Activated T-cell treated with anti-CD3 and anti-CD28 coated beads, Interleukin-2, amount 50 U/mL, for 4 hours (primary cell): ENCODE data around the gene MICU1. TPM values are rescaled to one million over a fixed set of nuclear protein-coding genes. Genes with fewer than 3 reads are reported as not detected.

ENCODE experiments used
- ATAC-seq, 2 donors: fragments of 200-7000 bp; cut with Tn5 transposase; one replicate each; pipeline ENCODE4 v1.10.0; 2021
- DNase-seq: peaks from one replicate; pipeline ENCODE4 v3.0.0-alpha.2; 2020
- H3K27me3 Mint-ChIP-seq: one replicate; pipeline ENCODE4 v1.8.0; 2021; ENCODE audit warnings: low read depth, mixed read lengths
- H3K36me3 Mint-ChIP-seq: one replicate; pipeline ENCODE4 v1.8.0; 2022; ENCODE audit warnings: mixed read lengths; ENCODE audit not compliant: insufficient read depth
- H3K4me1 Mint-ChIP-seq: one replicate; pipeline ENCODE4 v1.8.0; 2021; ENCODE audit warnings: low read depth, mixed read lengths
- H3K4me3 Mint-ChIP-seq: one replicate; pipeline ENCODE4 v1.8.0; 2021; ENCODE audit warnings: mild to moderate bottlenecking, moderate library complexity, mixed read lengths
- H3K9me3 Mint-ChIP-seq: one replicate; pipeline ENCODE4 v1.8.0; 2021; ENCODE audit warnings: mixed read lengths
- total RNA-seq, 3 donors: library from RNA; stranded (reverse); gene quantifications; one replicate each; pipeline ENCODE4 v1.2.1, GENCODE V29; 2021

MICU1 gene
- total RNA-seq, 3 donors from 2014 or later: 30.3 to 37.3 (median 36.4) TPM

- peaks cover 3% of the 10 kb centered on the region for H3K9me3 Mint-ChIP-seq
- peaks cover 10% of the 10 kb centered on the region for H3K4me1 Mint-ChIP-seq
- no peaks in the 10 kb centered on the region for H3K27me3 Mint-ChIP-seq
- H3K4me3 Mint-ChIP-seq: no peak overlapping the region
- H3K36me3 Mint-ChIP-seq: peaks cover 9% of the 10 kb centered on the region
- ATAC-seq: no peak
- no peak for DNase-seq
Measured at GRCh38 chr10:72610466-72610865, 15.4 kb downstream of the MICU1 start.

- Mint-ChIP-seq H3K36me3 (peaks cover 10% of the 10 kb centered on the region), H3K4me3 (no peak overlapping the region), H3K9me3 (no peaks in the 10 kb centered on the region), H3K4me1 (no peaks in the 10 kb centered on the region), H3K27me3 (no peaks in the 10 kb centered on the region)
- DNase-seq (no peak), ATAC-seq (no peak)
Measured at GRCh38 chr10:72605122-72605521, 20.8 kb downstream of the MICU1 start.

- no peak for DNase-seq
- no peak overlapping the region for H3K4me3 Mint-ChIP-seq
- no peaks in the 10 kb centered on the region for H3K4me1 Mint-ChIP-seq
- H3K36me3 Mint-ChIP-seq: peaks cover 5% of the 10 kb centered on the region
- no peak for ATAC-seq
- H3K9me3 Mint-ChIP-seq: no peaks in the 10 kb centered on the region
- H3K27me3 Mint-ChIP-seq: no peaks in the 10 kb centered on the region
Measured at GRCh38 chr10:72601144-72601543, 24.7 kb downstream of the MICU1 start.

GRCh38 chr10:72598769-72599701 is 26.8 kb downstream of the MICU1 start:
- no peaks in the 10 kb centered on the region for H3K9me3 Mint-ChIP-seq
- no peak for ATAC-seq

GRCh38 chr10:72597897-72598296 is 28.0 kb downstream of the MICU1 start:
- H3K9me3 Mint-ChIP-seq: no peaks in the 10 kb centered on the region
- H3K4me3 Mint-ChIP-seq: no peak overlapping the region
- no peaks in the 10 kb centered on the region for H3K27me3 Mint-ChIP-seq
- no peaks in the 10 kb centered on the region for H3K4me1 Mint-ChIP-seq
- DNase-seq: no peak
- peaks cover 12% of the 10 kb centered on the region for H3K36me3 Mint-ChIP-seq
- ATAC-seq: no peak

More at GRCh38 chr10:72598769-72599701, 26.8 kb downstream of the MICU1 start:
- Mint-ChIP-seq H3K4me1 (no peaks in the 10 kb centered on the region), H3K4me3 (no peak overlapping the region), H3K27me3 (no peaks in the 10 kb centered on the region), H3K36me3 (peaks cover 10% of the 10 kb centered on the region)
- DNase-seq: no peak

GRCh38 chr10:72595436-72595835 is 30.4 kb downstream of the MICU1 start:
- ATAC-seq (no peak), DNase-seq (no peak)
- no peaks in the 10 kb centered on the region for H3K27me3 Mint-ChIP-seq
- no peaks in the 10 kb centered on the region for H3K9me3 Mint-ChIP-seq
- H3K4me3 Mint-ChIP-seq: no peak overlapping the region
- H3K36me3 Mint-ChIP-seq: peaks cover 13% of the 10 kb centered on the region
- peaks cover 10% of the 10 kb centered on the region for H3K4me1 Mint-ChIP-seq

- Mint-ChIP-seq H3K4me1 (peaks cover 10% of the 10 kb centered on the region), H3K36me3 (peaks cover 13% of the 10 kb centered on the region), H3K4me3 (no peak overlapping the region), H3K27me3 (no peaks in the 10 kb centered on the region), H3K9me3 (no peaks in the 10 kb centered on the region)
- DNase-seq: no peak
- no peak for ATAC-seq
Measured at GRCh38 chr10:72593963-72594362, 31.9 kb downstream of the MICU1 start.

- DNase-seq: no peak
- H3K9me3 Mint-ChIP-seq: no peaks in the 10 kb centered on the region
- no peak for ATAC-seq
- H3K27me3 Mint-ChIP-seq: no peaks in the 10 kb centered on the region
- H3K4me3 Mint-ChIP-seq: no peak overlapping the region
- peaks cover 16% of the 10 kb centered on the region for H3K4me1 Mint-ChIP-seq
- peaks cover 6% of the 10 kb centered on the region for H3K36me3 Mint-ChIP-seq
Measured at GRCh38 chr10:72588266-72588665, 37.6 kb downstream of the MICU1 start.

- H3K9me3 Mint-ChIP-seq: no peaks in the 10 kb centered on the region
- DNase-seq: no peak
- H3K27me3 Mint-ChIP-seq: no peaks in the 10 kb centered on the region
- peaks cover 16% of the 10 kb centered on the region for H3K4me1 Mint-ChIP-seq
- peaks cover 6% of the 10 kb centered on the region for H3K36me3 Mint-ChIP-seq
- no peak overlapping the region for H3K4me3 Mint-ChIP-seq
- no peak for ATAC-seq
Measured at GRCh38 chr10:72587568-72587967, 38.3 kb downstream of the MICU1 start.

GRCh38 chr10:72574636-72575035 is 51.2 kb downstream of the MICU1 start:
- Mint-ChIP-seq H3K36me3 (peaks cover 4% of the 10 kb centered on the region), H3K9me3 (no peaks in the 10 kb centered on the region), H3K27me3 (no peaks in the 10 kb centered on the region), H3K4me3 (no peak overlapping the region), H3K4me1 (peaks cover 2% of the 10 kb centered on the region)
- no peak for DNase-seq
- no peak for ATAC-seq

GRCh38 chr10:72573079-72573478 is 52.8 kb downstream of the MICU1 start:
- H3K27me3 Mint-ChIP-seq: no peaks in the 10 kb centered on the region

GRCh38 chr10:72567889-72568640 is 57.8 kb downstream of the MICU1 start:
- DNase-seq: no peak

More at GRCh38 chr10:72573079-72573478, 52.8 kb downstream of the MICU1 start:
- DNase-seq (no peak), ATAC-seq (no peak)
- Mint-ChIP-seq H3K9me3 (no peaks in the 10 kb centered on the region), H3K4me1 (peaks cover 5% of the 10 kb centered on the region), H3K4me3 (no peak overlapping the region), H3K36me3 (peaks cover 4% of the 10 kb centered on the region)

GRCh38 chr10:72567421-72567820 is 58.5 kb downstream of the MICU1 start:
- ATAC-seq (no peak), DNase-seq (no peak)
- Mint-ChIP-seq H3K4me1 (peaks cover 22% of the 10 kb centered on the region), H3K27me3 (no peaks in the 10 kb centered on the region), H3K36me3 (peaks cover 20% of the 10 kb centered on the region), H3K4me3 (no peak overlapping the region), H3K9me3 (no peaks in the 10 kb centered on the region)

More at GRCh38 chr10:72567889-72568640, 57.8 kb downstream of the MICU1 start:
- Mint-ChIP-seq H3K4me3 (no peak overlapping the region), H3K9me3 (no peaks in the 10 kb centered on the region), H3K4me1 (peaks cover 16% of the 10 kb centered on the region), H3K36me3 (peaks cover 15% of the 10 kb centered on the region), H3K27me3 (no peaks in the 10 kb centered on the region)
- ATAC-seq: no peak

- H3K4me1 Mint-ChIP-seq: peaks cover 28% of the 10 kb centered on the region
- no peak for DNase-seq
Measured at GRCh38 chr10:72564596-72564995, 61.3 kb downstream of the MICU1 start.

More at GRCh38 chr10:72564596-72564995, 61.3 kb downstream of the MICU1 start:
- Mint-ChIP-seq H3K36me3 (peaks cover 41% of the 10 kb centered on the region), H3K9me3 (no peaks in the 10 kb centered on the region), H3K4me3 (no peak overlapping the region), H3K27me3 (no peaks in the 10 kb centered on the region)
- peak in 1 of 2 donors; percentile 31 for ATAC-seq
